HL-60/S4 treated with retinoic acid at 250 ng/mL for 4 days and 3 days (cell line): Measurements from ENCODE around the gene TUT1.
"Not testable (repeated sequence)": the region's sequence is repeated elsewhere in the genome, so short reads cannot be mapped to it uniquely, and the experiment has no call there.

Source experiments
- in situ Hi-C: fragments of 300-500 bp; cut with MboI; formaldehyde crosslinking; loops from 2 replicates; pipeline ENCODE4 v1.7.0; 2022; ENCODE audit warnings: low sequenced_read_pairs

TUT1 gene

GRCh38 chr11:62605902-62606301, 14.6 kb upstream of the TUT1 start:
- in situ Hi-C loops: no loop called here

- in situ Hi-C loops: no loop called here
Measured at GRCh38 chr11:62605467-62605866, 14.1 kb upstream of the TUT1 start.

DNA sequence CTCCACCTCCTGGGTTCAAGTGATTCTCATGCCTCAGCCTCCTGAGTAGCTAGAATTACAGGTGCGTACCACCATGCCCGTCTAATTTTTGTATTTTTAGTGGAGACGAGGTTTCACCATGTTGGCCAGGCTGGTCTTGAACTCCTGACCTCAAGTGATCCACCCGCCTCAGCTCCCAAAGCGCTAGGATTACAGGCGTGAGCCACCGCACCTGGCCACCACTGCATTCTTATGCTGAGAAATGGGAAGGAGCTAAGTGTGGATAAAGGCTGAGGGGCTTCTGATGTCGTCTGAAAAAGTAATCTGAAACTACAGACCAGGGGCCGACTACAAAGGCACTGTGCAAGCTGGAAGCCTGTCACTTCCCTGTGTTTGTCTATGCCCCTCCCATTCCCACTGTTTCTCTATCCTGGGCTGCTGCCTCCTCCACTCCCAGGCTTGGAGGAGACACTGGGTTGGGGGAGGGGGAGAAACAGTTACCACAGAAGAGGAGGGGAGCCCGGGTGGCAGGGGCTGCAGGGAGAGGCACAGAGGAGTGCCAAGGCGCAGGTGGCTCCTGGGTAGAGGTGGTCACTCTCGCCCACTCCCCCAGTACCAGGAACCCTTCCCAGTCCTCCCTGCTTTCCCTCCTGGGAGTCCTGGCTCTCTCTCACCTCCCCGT, 13.3 kb upstream of the TUT1 start:
- in situ Hi-C loops: no loop called here

- in situ Hi-C loops: no loop called here
Measured at GRCh38 chr11:62603776-62604299, 12.5 kb upstream of the TUT1 start.

GRCh38 chr11:62603072-62603408, 11.7 kb upstream of the TUT1 start:
- in situ Hi-C loops: no loop called here

DNA sequence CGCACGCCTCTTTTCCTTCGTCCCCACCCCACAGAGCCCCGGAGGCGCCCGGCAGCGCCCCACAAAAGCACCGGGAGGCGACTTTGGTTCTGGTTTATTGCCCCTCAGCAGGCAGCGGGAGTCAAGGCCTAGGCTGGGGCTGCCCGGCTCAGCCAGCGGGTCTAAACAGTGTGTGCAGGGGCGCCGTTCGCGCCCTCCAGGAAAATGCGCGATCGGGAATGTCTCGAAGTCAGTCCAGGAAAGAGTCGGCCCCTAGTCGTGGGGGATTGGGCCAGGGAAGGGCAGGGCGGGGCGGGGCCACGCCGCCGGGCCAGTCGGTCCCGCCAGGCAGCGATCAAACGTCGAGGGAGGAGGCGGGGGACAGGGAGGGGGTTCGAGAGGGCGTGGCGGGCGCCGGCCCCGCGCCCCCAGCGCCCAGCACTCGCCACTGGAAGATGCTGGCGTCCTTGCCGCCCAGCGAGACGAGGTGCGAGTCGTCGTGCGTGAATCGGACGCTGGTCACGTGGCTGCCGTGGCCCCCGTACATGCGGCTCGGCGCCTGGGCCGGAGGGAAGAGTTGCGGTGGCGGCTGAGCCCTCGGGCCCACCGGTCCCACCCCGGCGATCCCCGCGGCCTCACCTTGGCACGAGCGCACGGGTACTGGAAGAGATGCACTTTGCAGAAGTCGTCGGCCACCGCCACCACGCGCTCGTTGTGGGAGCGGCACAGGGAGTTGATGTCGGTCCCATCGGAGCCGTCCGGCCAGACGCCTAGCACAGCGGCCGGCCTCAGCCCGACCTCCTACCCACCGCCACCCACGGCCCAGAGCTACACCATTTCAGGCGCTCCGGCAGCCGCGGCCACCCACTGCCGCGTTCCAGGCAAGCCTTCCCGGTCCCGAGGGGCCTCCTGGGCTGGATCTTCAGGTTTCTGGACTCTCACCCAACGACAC, 11.1 kb upstream of the TUT1 start:
- in situ Hi-C loops: no loop called here

DNA sequence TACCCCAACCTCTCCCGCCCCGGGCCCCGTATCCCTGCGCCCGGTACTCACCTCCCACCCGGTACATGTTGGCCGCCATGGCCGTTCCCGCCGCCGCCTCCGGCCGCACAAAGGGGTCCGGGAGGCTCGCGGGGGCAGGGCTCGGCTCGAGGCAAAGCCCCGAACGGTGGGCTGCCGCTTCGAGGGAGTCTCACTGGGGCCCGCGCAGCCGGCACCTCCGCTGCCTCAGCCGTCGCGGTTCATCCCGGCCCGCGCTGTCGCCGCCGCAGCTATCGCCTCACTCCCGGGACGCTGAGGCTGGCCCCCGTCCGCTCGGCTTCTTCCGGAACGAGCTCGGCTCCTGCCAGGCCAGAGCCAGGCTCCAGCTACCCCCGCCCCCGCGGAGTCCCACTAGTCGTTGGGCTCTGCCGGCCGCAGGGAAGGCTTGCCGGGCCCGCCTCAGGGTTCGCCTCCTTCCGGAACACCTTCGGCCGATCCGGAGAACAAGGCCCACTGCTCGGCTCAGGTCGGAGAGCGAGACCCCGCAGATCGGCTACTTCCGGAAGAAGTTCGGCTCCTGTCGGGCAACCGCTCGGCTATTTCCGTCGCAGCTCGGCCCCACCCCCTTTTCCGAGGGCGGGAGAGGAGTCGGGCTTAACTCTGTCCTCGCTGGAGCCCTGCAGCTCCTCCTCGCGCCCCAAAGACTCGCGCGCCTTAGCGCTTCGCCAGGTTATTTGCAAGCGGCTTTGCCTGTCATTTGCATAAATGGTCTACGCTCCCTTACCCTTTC, 10.2 kb upstream of the TUT1 start, which contains the start of gene MTA2:
Gene MTA2, minus strand, starts transcription at position 494 of the 769 bp plus-strand sequence. Its CDS starts 415 bp downstream, at position 79.
- in situ Hi-C loops: no loop called here

GRCh38 chr11:62601122-62601371, 9.7 kb upstream of the TUT1 start:
- in situ Hi-C loops: no loop called here

GRCh38 chr11:62600367-62601121, 9.2 kb upstream of the TUT1 start:
- in situ Hi-C loops: no loop called here

DNA sequence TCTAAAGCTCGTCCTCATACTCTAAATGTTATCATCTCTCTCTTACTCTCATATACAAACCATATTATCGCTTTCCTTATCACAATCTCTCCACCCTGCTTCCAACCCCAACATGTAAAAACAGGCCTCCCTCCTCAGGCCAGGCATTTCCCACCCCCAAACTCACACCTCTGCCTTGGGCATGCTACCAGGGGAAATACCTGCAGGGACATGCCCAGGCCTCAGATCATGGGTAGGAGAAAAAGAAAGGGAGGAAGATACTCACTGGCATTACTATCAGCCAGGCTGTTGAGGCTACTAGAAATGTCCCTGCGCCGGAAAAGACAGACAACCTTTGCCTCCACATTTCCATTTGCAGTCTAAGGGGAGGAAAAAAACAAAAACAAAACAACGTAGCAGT, 8.6 kb upstream of the TUT1 start:
- in situ Hi-C loops: loop anchor here (10.0 kb wide), 1 partner anchor 105 kb away; the partner anchor contains the start of genes BSCL2 and GNG3

- in situ Hi-C loops: loop anchor here (10.0 kb wide), 1 partner anchor 106 kb away; the partner anchor contains the start of genes BSCL2 and GNG3
Measured at GRCh38 chr11:62599069-62599696, 7.9 kb upstream of the TUT1 start.

- in situ Hi-C loops: loop anchor here (10.0 kb wide), 1 partner anchor 110 kb away; the partner anchor contains the start of genes BSCL2 and GNG3
Measured at GRCh38 chr11:62595124-62595523, 3.8 kb upstream of the TUT1 start.

DNA sequence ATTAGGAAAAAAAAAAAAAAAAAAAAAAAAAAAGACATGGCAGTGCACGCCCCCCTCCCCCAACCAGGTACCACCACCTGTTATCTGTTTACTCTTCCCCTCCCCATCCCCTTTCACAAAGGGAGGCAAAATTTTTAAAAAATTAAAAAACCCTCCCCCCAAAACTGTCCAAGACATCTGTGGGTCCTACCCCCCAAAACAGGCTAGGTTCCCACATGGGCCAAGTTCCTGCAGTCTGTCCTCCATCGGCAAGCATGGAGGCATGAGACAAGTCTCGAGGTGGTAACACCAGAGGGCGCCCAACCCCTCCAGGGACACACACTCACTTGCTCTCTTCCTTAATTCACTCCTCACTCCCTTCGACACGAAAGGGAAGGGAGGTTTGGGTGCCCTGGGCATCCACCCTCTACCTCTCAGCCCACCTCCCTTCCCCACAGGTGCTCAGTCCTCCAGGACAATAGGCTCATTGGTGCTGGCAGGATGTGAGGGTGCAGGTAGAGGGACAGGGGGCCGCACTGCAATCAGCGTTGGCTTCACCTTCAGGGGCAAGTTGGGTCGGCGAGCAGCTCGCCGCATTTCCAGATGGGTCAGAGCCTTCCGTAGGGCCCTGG, 2.2 kb upstream of the TUT1 start:
- in situ Hi-C loops: loop anchor here (10.0 kb wide), 1 partner anchor 111 kb away; the partner anchor contains the start of genes BSCL2 and GNG3

- in situ Hi-C loops: loop anchor here (10.0 kb wide), 1 partner anchor 112 kb away; the partner anchor contains the start of genes BSCL2 and GNG3
Measured at GRCh38 chr11:62592989-62593421, 1.7 kb upstream of the TUT1 start.

GRCh38 chr11:62592146-62592815, 958 bp upstream of the TUT1 start:
- in situ Hi-C loops: loop anchor here (10.0 kb wide), 1 partner anchor 113 kb away; the partner anchor contains the start of genes BSCL2 and GNG3

DNA sequence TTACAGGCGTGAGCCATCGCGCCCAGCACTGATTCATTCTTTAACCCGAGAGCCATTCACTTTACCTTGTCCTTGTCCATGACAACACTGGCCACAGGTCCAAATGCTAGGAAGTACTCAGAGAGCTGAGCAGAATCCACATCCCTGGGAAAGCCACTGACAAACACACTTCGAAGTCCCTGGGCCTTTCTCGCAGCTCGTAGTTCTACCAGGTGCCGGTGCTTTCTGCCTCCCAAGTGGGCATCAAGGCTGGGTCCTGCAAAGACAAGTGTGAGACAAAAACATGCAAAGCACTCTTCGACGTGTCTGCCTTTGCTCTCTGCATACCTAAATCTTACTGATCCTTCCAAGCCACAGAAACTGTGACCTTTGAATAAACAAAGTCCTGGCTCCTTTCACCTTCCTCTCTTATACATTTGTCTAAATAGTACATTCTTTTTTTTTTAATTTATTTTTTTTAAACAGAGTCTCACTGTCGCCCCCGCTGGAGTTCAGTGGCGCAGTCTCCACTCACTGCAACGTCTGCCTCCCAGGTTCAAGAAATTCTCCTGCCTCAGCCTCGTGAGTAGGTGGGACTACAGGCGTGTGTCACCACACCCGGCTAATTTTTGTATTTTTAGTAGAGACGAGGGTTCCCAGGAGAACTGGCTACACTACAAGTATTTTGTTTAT, 2.2 kb downstream of the TUT1 start:
- in situ Hi-C loops: no loop called here

GRCh38 chr11:62585356-62585755, 6.0 kb downstream of the TUT1 start:
- in situ Hi-C loops: not testable (repeated sequence)

- in situ Hi-C loops: not testable (repeated sequence)
Measured at GRCh38 chr11:62581735-62582134, 9.6 kb downstream of the TUT1 start.
